Transverse colon (tissue), 4 donors: ENCODE data around the gene VPS41. TPM values are rescaled to one million over a fixed set of nuclear protein-coding genes. Genes with fewer than 3 reads are reported as not detected.

Experiments used
- DNase-seq: peaks from one replicate; pipeline ENCODE4 v3.0.0-alpha.2; 2019
- H3K27ac ChIP-seq, 4 donors: fragments of 200-600 bp; sonication (generic); 2 replicates each; pipeline ENCODE4 v1.5.1; 2016 to 2018; ENCODE audit warnings: inconsistent platforms in 4 of 4
- H3K27me3 ChIP-seq: fragments of 200-600 bp; sonication (generic); 2 replicates; pipeline ENCODE4 v1.5.1; 2017; ENCODE audit warnings: inconsistent platforms
- H3K36me3 ChIP-seq, 4 donors: fragments of 200-600 bp; sonication (generic); 2 replicates each; pipeline ENCODE4 v1.5.1; 2017 to 2019; ENCODE audit warnings: inconsistent platforms in 4 of 4
- H3K4me1 ChIP-seq, 4 donors: fragments of 200-600 bp; sonication (generic); 2 replicates each; pipeline ENCODE4 v1.5.1; 2017 to 2020; ENCODE audit warnings: inconsistent platforms in 4 of 4
- H3K4me3 ChIP-seq, 4 donors: fragments of 200-600 bp; sonication (generic); 1 replicate in 1 of 4; 2 replicates in 3 of 4; pipeline versions ENCODE4 v1.5.1 to v1.6.1; 2017 to 2019; ENCODE audit warnings: inconsistent platforms in 4 of 4
- H3K9me3 ChIP-seq, 2 donors: fragments of 200-600 bp; sonication (generic); 2 replicates each; pipeline ENCODE4 v1.5.1; 2017 to 2019; ENCODE audit warnings: inconsistent platforms in 2 of 2
- EP300 ChIP-seq: sonication (generic); formaldehyde crosslinking; IDR thresholded peaks from one replicate; pipeline ENCODE4 v1.6.1; 2017; ENCODE audit warnings: antibody characterized with exemption, low read depth
- POLR2A ChIP-seq: fragments of 450-650 bp; IDR thresholded peaks from one replicate; pipeline ENCODE4 v1.6.1; 2016; ENCODE audit warnings: antibody characterized with exemption, mild to moderate bottlenecking, moderate library complexity
- POLR2AphosphoS5 ChIP-seq, 3 donors: sonication (generic); formaldehyde crosslinking; IDR thresholded peaks; one replicate each; pipeline ENCODE4 v1.6.1; 2016; ENCODE audit warnings: antibody characterized with exemption in 3 of 3
- WGBS, 2 donors: methylation state at CpG; one replicate each; pipeline ENCODE4 v1.1.5; 2018; ENCODE audit warnings: low coverage in 1 of 2; 5-methylcytosine and 5-hydroxymethylcytosine counted together
- in situ Hi-C, 4 donors: fragments of 200-750 bp; cut with MboI; loops; one replicate each; pipeline versions ENCODE4 v1.15.0 to v1.15.1; 2017; ENCODE audit warnings: low sequenced_read_pairs in 3 of 4, low pct_ligation_motif_present in 1 of 4, low pct_unique_long_range_greater_than_20kb in 1 of 4
- intact Hi-C: fragments of 100-400 bp; cut with DNase I; formaldehyde crosslinking; loops from one replicate; pipeline ENCODE4 v1.15.1; 2023; ENCODE audit warnings: low total_unique reads
- total RNA-seq, 4 donors: library from RNA; depleted of rRNA; stranded (reverse); fragments of >200 nt; gene quantifications; one replicate each; pipeline ENCODE4 v1.1.0, GENCODE V29; 2016
- TF ChIP-seq, protein P1 (sequence below), 5 experiments: fragments of 200-600 bp in 3 of 5; fragments of 450-650 bp in 2 of 5; sonication (generic) in 3 of 5; IDR thresholded peaks; 1 replicate in 2 of 5; 2 replicates in 3 of 5; pipeline ENCODE4 v1.5.1; 2016 to 2017; ENCODE audit warnings: antibody characterized with exemption in 5 of 5, inconsistent platforms in 3 of 5, mild to moderate bottlenecking in 2 of 5, moderate library complexity in 1 of 5

Gene VPS41
- total RNA-seq, 4 donors from 2014 or later = 26.9 to 35.1 (median 29.2) TPM

DNA sequence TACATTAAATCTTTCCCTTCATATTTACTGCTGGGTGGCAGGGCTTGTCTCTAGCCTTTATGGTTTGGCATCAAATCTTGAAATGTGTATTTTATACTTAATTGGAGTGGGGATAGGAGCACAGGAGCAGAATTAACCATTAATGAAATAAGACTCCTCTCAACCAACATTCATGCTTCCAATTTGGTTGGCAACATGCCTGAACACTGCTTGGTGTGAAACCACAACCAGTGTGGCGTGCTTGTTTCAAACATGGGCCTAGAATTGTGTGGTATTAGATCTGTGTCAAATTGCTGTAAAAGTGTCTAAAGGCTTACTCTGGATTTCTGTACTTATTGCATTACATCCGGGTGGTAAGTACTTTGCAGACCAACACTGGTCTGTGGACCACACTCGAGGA, 25.1 kb upstream of the VPS41 start:
- Histone ChIP-seq H3K27ac (no peak overlapping the region), H3K4me3 (no peak overlapping the region), H3K36me3 (no peaks in the 10 kb centered on the region), H3K9me3 (no peaks in the 10 kb centered on the region), H3K4me1 (no peaks in the 10 kb centered on the region), H3K27me3 (no peaks in the 10 kb centered on the region)
- intact Hi-C loops = loop anchor here (10.0 kb wide), 2 partner anchors 531 to 591 kb away; no protein-coding TSS in a partner anchor
- no peak for DNase-seq
- in situ Hi-C loops = loop anchor here (10.0 to 25.0 kb wide), 2 partner anchors 528 to 531 kb away; no protein-coding TSS in a partner anchor
- WGBS, 2 donors = 71 to 83% methylated on average over 3 of the region's 3 CpGs
- TF ChIP-seq POLR2A (no peak), POLR2AphosphoS5 (IDR thresholded peaks at IDR 0.05) (no peak), EP300 (no peak)
- TF ChIP-seq, protein P1, sequence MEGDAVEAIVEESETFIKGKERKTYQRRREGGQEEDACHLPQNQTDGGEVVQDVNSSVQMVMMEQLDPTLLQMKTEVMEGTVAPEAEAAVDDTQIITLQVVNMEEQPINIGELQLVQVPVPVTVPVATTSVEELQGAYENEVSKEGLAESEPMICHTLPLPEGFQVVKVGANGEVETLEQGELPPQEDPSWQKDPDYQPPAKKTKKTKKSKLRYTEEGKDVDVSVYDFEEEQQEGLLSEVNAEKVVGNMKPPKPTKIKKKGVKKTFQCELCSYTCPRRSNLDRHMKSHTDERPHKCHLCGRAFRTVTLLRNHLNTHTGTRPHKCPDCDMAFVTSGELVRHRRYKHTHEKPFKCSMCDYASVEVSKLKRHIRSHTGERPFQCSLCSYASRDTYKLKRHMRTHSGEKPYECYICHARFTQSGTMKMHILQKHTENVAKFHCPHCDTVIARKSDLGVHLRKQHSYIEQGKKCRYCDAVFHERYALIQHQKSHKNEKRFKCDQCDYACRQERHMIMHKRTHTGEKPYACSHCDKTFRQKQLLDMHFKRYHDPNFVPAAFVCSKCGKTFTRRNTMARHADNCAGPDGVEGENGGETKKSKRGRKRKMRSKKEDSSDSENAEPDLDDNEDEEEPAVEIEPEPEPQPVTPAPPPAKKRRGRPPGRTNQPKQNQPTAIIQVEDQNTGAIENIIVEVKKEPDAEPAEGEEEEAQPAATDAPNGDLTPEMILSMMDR (IDR thresholded peaks at IDR 0.05) = no peak

DNA sequence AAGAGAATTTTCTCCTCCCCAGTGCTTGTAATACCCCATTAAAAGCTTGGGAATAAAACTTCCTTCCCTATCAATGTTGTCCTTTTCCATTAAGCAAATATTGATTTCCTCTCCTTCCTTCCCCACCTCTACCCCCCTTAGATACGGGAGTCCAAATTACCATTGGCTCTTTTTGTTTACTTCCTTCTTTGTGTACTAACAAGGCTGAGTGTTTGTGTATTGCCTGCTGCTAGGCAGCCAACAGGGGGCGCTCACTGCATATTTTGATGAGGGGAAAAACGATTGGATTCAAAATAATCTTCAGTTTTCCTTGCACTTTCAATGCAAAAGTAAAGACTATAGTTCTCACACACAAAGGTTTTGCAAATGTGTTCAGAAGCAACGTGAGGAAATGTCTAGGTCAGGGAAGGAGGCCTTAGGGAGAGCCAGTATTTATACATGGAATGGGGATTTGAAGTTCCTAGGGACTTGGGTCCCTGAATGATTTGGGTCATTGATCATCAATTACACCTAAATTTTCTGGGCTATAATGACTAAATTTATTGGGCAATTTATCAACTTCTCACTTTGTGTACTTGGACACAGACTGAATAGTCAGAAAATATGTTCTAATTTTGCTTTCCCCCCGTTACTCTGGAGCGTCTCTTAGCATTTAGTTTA, 23.6 kb upstream of the VPS41 start:
- intact Hi-C loops (loop anchor here (10.0 kb wide), 2 partner anchors 532 to 592 kb away; no protein-coding TSS in a partner anchor), in situ Hi-C loops (loop anchor here (10.0 to 25.0 kb wide), 2 partner anchors 530 to 532 kb away; no protein-coding TSS in a partner anchor)
- Histone ChIP-seq H3K4me3 (no peak overlapping the region), H3K9me3 (no peaks in the 10 kb centered on the region), H3K4me1 (no peaks in the 10 kb centered on the region), H3K27me3 (no peaks in the 10 kb centered on the region), H3K36me3 (no peaks in the 10 kb centered on the region), H3K27ac (no peak overlapping the region)
- peak; percentile 68 for DNase-seq
- WGBS, 2 donors = 35% methylated on average over 6 of the region's 6 CpGs
- TF ChIP-seq POLR2AphosphoS5 (IDR thresholded peaks at IDR 0.05) = no peak
- TF ChIP-seq, protein P1 (IDR thresholded peaks at IDR 0.05) = peak; percentile 68 to 86 (median 78)

DNA sequence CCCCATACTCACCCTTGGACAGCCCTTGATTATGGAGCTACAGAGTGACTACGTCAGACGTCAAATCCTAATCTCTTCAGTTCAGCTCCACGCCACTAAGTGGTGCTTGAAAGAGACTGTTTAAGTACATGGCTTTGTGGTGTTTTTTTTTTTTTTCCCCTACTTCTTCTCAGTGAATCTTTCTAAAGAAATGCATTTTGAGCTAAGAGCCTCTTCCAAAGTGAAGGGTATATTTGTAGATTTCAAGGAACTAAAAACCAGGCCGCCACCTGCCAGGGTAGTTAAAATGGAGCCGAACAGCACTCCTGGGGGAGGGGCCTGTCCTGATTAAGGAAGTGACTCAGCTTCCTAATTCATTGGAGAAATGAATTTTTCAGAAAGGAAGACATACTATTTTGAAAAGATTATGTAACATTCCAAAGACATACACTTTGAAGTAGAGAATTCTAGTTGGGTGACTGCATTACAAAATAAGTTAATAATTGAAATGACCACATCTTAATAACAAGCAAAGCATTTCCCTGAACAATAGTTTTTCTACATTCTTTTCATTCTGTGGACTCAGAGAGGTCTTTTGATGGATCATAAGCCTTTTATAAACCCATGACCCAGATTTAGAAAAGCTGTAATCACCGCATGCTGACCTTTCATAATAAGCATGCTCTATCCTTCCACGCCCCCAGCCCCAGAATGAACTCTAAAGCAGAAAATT, 20.6 kb upstream of the VPS41 start:
- H3K36me3 ChIP-seq = no peaks in the 10 kb centered on the region
- H3K4me3 ChIP-seq = no peak overlapping the region
- WGBS, 2 donors = 88 to 94% methylated on average over 6 to 7 of the region's 7 CpGs
- intact Hi-C loops = loop anchor here (10.0 kb wide), 2 partner anchors 535 to 595 kb away; no protein-coding TSS in a partner anchor
- no peaks in the 10 kb centered on the region for H3K27me3 ChIP-seq
- no peak for DNase-seq
- TF ChIP-seq, protein P1 (IDR thresholded peaks at IDR 0.05) = no peak
- TF ChIP-seq EP300 = no peak
- TF ChIP-seq POLR2A = no peak
- no peaks in the 10 kb centered on the region for H3K4me1 ChIP-seq
- H3K27ac ChIP-seq = no peak overlapping the region
- in situ Hi-C loops = loop anchor here (10.0 to 25.0 kb wide), 2 partner anchors 533 to 535 kb away; no protein-coding TSS in a partner anchor
- H3K9me3 ChIP-seq = no peaks in the 10 kb centered on the region

DNA sequence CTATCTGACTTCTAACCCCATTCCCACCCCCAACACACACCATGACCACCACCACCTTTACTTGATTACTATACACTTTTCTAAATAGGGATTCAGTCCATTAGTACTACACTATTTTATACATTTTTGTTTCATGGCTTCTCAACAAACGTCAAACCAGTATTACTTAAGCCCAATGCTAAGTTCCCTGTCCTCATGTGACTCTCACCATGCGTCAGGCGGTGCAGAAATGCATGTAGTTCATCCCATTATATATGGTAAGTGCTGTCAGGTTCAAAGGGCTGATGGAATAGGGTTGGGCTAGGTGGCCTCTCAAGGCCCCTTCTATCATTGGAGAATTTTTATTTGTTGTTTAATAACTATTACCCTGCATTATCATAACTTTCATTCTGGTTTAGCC, 19.5 kb upstream of the VPS41 start:
- H3K9me3 ChIP-seq = no peaks in the 10 kb centered on the region
- TF ChIP-seq EP300 (no peak), POLR2AphosphoS5 (IDR thresholded peaks at IDR 0.05) (no peak), POLR2A (no peak)
- WGBS, 2 donors = 87 to 88% methylated on average over 3 of the region's 3 CpGs
- DNase-seq = no peak
- no peaks in the 10 kb centered on the region for H3K4me1 ChIP-seq
- in situ Hi-C loops = loop anchor here in 3 of 4 donors (25.0 kb wide), 1 partner anchor 534 kb away; no protein-coding TSS in a partner anchor
- intact Hi-C loops = no loop called here
- no peak overlapping the region for H3K27ac ChIP-seq
- H3K27me3 ChIP-seq = no peaks in the 10 kb centered on the region
- H3K36me3 ChIP-seq = no peaks in the 10 kb centered on the region
- no peak overlapping the region for H3K4me3 ChIP-seq
